ENCODE results near the gene NXPE1. TPM values are rescaled to one million over a fixed set of nuclear protein-coding genes. Genes with fewer than 3 reads are reported as not detected.

NXPE1 gene
- total RNA-seq, 6 experiments from 2014 or later, result not detected

DNA sequence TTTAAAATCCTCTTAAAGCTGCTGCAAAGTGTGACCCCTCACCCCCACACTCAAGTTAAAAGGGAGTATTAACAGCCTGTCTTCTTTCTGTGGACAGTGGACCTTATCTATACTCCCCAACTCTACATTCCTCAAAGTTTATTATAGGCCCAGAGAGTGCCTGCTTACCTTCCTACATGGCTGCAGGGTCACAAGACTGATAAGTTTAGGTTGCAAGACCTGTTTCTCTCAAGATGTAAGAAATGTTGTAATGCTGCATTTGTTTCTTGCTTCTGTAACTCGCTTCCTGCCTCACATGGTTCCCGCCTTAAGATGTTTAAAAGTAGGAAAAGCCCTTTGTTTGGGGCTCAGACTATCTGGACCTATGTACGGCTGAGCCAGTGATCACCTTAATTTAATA lies 10.1 kb upstream of the NXPE1 start:
- TF ChIP-seq, protein P1, sequence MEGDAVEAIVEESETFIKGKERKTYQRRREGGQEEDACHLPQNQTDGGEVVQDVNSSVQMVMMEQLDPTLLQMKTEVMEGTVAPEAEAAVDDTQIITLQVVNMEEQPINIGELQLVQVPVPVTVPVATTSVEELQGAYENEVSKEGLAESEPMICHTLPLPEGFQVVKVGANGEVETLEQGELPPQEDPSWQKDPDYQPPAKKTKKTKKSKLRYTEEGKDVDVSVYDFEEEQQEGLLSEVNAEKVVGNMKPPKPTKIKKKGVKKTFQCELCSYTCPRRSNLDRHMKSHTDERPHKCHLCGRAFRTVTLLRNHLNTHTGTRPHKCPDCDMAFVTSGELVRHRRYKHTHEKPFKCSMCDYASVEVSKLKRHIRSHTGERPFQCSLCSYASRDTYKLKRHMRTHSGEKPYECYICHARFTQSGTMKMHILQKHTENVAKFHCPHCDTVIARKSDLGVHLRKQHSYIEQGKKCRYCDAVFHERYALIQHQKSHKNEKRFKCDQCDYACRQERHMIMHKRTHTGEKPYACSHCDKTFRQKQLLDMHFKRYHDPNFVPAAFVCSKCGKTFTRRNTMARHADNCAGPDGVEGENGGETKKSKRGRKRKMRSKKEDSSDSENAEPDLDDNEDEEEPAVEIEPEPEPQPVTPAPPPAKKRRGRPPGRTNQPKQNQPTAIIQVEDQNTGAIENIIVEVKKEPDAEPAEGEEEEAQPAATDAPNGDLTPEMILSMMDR (IDR thresholded peaks at IDR 0.05), result no peak
- Mint-ChIP-seq H3K9me3 (peaks cover 5% of the 10 kb centered on the region; the same call in 1 of the 2 replicates), H3K4me1 (ENCODE audit: low read depth) (no peaks in the 10 kb centered on the region), H3K36me3 (ENCODE audit: low read depth) (no peaks in the 10 kb centered on the region), H3K27ac (no peak overlapping the region), H3K4me3 (no peak overlapping the region), H3K27me3 (ENCODE audit: insufficient read depth) (no peaks in the 10 kb centered on the region)
- no peak for DNase-seq

GRCh38 chr11:114566276-114566675 lies 6.6 kb upstream of the NXPE1 start:
- peaks cover 2% of the 10 kb centered on the region; the same call in 1 of the 2 replicates for H3K9me3 Mint-ChIP-seq
- DNase-seq, result no peak
- no peak overlapping the region for H3K27ac Mint-ChIP-seq
- no peaks in the 10 kb centered on the region for H3K36me3 Mint-ChIP-seq (ENCODE audit: low read depth)
- H3K27me3 Mint-ChIP-seq (ENCODE audit: insufficient read depth), result no peaks in the 10 kb centered on the region
- H3K4me1 Mint-ChIP-seq (ENCODE audit: low read depth), result 0 out of 2 replicates have a peak, but pooled peaks cover 8% of the 10 kb centered on the region
- TF ChIP-seq, protein P1 (IDR thresholded peaks at IDR 0.05), result no peak
- H3K4me3 Mint-ChIP-seq, result no peak overlapping the region

- Mint-ChIP-seq H3K4me3 (no peak overlapping the region), H3K27ac (no peak overlapping the region), H3K4me1 (ENCODE audit: low read depth) (0 out of 2 replicates have a peak, but pooled peaks cover 8% of the 10 kb centered on the region), H3K27me3 (ENCODE audit: insufficient read depth) (no peaks in the 10 kb centered on the region), H3K36me3 (ENCODE audit: low read depth) (no peaks in the 10 kb centered on the region), H3K9me3 (no peaks in the 10 kb centered on the region)
- TF ChIP-seq, protein P1 (IDR thresholded peaks at IDR 0.05), result no peak
- no peak for DNase-seq
These were observed 5.2 kb upstream of the NXPE1 start for GRCh38 chr11:114564831-114565230.

- Mint-ChIP-seq H3K27ac (no peak overlapping the region), H3K36me3 (ENCODE audit: low read depth) (no peaks in the 10 kb centered on the region), H3K4me1 (ENCODE audit: low read depth) (0 out of 2 replicates have a peak, but pooled peaks cover 8% of the 10 kb centered on the region), H3K4me3 (no peak overlapping the region), H3K27me3 (ENCODE audit: insufficient read depth) (no peaks in the 10 kb centered on the region), H3K9me3 (no peaks in the 10 kb centered on the region)
- DNase-seq, result no peak
- TF ChIP-seq, protein P1 (IDR thresholded peaks at IDR 0.05), result no peak
These were observed 3.4 kb upstream of the NXPE1 start for GRCh38 chr11:114563077-114563476.

DNA sequence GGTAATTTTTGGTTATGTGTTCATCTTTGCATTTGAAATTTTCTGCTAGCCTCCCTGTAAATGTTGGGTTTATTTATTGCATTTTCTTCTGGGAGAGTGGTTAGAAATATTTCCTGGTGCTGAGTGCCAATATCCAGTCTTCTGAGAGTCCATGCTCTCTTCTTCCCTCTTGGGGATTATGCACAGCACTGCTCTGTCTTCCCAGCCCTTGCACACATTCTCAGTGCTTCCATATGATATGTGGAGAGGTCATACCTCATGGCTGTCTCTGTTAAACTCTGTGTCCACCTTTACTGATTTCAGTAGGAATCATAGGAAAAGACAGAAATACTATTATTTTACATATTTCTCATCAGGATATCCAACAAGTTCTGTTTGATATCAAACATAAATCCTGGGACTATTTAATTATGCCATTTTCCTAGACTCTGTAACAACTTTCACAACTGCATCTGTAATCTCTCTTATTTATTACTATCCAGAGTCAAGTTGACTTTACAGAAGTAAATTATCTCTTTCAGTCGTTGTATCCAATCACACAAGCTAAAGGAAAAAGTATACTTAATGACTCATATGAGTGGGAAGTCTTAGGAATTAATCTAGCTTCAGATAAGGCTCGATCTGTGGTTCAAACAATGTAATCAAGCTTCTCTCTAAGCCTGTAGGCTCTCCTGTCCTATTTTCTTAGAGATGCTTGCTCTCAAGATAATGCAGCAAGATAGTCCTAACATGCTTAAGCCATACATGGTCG lies 2.7 kb upstream of the NXPE1 start:
- Mint-ChIP-seq H3K4me1 (ENCODE audit: low read depth) (0 out of 2 replicates have a peak, but pooled peaks cover 8% of the 10 kb centered on the region), H3K27ac (no peak overlapping the region), H3K27me3 (ENCODE audit: insufficient read depth) (no peaks in the 10 kb centered on the region), H3K9me3 (no peaks in the 10 kb centered on the region), H3K4me3 (no peak overlapping the region), H3K36me3 (ENCODE audit: low read depth) (no peaks in the 10 kb centered on the region)
- peak; percentile 0 for DNase-seq
- TF ChIP-seq, protein P1 (IDR thresholded peaks at IDR 0.05), result no peak
